Measurements from ENCODE around the gene CPD. TPM values are rescaled to one million over a fixed set of nuclear protein-coding genes. Genes with fewer than 3 reads are reported as not detected.

Gene CPD
- total and polyA plus RNA-seq, 2 of the 13 experiments (the other 11 are each of a cell fraction or from before 2014, with no cell fraction given) = 46.1 to 72.3 TPM

DNA sequence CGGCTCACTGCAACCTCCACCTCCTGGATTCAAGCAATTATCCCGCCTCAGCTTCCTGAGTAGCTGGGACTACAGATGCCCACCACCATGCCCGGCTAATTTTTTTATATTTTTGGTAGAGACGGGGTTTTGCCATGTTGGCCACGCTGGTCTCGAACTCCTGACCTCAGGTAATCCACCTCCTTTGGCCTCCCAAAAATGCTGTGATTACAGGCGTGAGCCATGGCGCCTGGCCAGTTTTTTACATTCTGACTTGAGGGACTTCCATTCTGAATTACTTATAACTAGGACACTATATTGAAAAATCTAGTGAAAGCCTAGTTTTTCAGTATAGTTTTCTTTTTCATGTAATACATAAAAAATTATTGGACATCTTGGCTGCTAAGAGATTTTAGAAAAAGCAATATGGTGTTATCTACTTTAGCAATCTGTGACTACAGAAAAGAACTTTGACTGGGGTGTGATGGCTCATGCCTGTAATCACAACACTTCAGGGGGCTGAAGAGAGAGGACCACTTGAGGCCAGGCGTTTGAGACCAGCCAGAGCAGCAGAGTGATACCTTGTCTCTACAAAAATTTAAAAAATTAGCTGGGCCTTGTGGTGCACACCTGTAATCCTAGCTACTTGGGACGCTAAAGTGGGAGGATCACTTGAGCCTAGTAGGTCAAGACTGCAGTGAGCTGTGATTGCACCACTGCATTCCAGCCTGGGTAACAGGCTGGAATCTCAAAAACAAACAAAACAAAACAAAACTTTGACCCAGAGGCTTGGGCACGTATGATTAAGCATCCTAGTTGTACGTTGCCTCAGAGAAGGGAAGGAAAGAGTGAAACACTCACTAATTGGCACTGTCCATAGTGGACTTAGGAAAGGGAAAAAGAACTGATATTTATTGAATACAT, 71.6 kb downstream of the CPD start (continued):
- TF ChIP-seq, protein P1, sequence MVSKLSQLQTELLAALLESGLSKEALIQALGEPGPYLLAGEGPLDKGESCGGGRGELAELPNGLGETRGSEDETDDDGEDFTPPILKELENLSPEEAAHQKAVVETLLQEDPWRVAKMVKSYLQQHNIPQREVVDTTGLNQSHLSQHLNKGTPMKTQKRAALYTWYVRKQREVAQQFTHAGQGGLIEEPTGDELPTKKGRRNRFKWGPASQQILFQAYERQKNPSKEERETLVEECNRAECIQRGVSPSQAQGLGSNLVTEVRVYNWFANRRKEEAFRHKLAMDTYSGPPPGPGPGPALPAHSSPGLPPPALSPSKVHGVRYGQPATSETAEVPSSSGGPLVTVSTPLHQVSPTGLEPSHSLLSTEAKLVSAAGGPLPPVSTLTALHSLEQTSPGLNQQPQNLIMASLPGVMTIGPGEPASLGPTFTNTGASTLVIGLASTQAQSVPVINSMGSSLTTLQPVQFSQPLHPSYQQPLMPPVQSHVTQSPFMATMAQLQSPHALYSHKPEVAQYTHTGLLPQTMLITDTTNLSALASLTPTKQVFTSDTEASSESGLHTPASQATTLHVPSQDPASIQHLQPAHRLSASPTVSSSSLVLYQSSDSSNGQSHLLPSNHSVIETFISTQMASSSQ (IDR thresholded peaks at IDR 0.05; ENCODE audit: low read depth) = 0 out of 2 replicates have a peak, but pooled peaks have one; percentile 21
- TF ChIP-seq, protein P1 (CRISPR knock-in tag; IDR thresholded peaks at IDR 0.05; ENCODE audit: borderline replicate concordance) = peak; percentile 47; the same call in 1 of the 2 replicates
- TF ChIP-seq ZNF124 (CRISPR knock-in tag; IDR thresholded peaks at IDR 0.05) = peak; percentile 87
- TF ChIP-seq, protein P2, sequence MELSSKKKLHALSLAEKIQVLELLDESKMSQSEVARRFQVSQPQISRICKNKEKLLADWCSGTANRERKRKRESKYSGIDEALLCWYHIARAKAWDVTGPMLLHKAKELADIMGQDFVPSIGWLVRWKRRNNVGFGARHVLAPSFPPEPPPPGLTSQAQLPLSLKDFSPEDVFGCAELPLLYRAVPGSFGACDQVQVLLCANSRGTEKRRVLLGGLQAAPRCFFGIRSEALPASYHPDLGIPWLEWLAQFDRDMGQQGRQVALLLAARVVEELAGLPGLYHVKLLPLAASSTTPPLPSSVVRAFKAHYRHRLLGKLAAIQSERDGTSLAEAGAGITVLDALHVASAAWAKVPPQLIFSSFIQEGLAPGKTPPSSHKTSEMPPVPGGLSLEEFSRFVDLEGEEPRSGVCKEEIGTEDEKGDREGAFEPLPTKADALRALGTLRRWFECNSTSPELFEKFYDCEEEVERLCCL (CRISPR knock-in tag; IDR thresholded peaks at IDR 0.05; ENCODE audit: borderline replicate concordance) = no peak
- TF ChIP-seq, protein P3, sequence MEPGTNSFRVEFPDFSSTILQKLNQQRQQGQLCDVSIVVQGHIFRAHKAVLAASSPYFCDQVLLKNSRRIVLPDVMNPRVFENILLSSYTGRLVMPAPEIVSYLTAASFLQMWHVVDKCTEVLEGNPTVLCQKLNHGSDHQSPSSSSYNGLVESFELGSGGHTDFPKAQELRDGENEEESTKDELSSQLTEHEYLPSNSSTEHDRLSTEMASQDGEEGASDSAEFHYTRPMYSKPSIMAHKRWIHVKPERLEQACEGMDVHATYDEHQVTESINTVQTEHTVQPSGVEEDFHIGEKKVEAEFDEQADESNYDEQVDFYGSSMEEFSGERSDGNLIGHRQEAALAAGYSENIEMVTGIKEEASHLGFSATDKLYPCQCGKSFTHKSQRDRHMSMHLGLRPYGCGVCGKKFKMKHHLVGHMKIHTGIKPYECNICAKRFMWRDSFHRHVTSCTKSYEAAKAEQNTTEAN (CRISPR knock-in tag; conservative IDR thresholded peaks at IDR 0.05) = peak; percentile 63; the same call in 1 of the 2 replicates
- TF ChIP-seq, protein P4, sequence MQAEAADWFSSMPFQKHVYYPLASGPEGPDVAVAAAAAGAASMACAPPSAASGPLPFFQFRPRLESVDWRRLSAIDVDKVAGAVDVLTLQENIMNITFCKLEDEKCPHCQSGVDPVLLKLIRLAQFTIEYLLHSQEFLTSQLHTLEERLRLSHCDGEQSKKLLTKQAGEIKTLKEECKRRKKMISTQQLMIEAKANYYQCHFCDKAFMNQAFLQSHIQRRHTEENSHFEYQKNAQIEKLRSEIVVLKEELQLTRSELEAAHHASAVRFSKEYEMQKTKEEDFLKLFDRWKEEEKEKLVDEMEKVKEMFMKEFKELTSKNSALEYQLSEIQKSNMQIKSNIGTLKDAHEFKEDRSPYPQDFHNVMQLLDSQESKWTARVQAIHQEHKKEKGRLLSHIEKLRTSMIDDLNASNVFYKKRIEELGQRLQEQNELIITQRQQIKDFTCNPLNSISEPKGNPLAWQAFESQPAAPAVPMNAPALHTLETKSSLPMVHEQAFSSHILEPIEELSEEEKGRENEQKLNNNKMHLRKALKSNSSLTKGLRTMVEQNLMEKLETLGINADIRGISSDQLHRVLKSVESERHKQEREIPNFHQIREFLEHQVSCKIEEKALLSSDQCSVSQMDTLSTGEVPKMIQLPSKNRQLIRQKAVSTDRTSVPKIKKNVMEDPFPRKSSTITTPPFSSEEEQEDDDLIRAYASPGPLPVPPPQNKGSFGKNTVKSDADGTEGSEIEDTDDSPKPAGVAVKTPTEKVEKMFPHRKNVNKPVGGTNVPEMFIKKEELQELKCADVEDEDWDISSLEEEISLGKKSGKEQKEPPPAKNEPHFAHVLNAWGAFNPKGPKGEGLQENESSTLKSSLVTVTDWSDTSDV (CRISPR knock-in tag; IDR thresholded peaks at IDR 0.05) = no peak
- no peak for TF ChIP-seq RFXANK (CRISPR knock-in tag; IDR thresholded peaks at IDR 0.05)
- peak; percentile 68; the same call in 1 of the 2 replicates for TF ChIP-seq ZNF878 (CRISPR knock-in tag; IDR thresholded peaks at IDR 0.05)
- TF ChIP-seq ZNF3 (CRISPR knock-in tag; IDR thresholded peaks at IDR 0.05) = peak; percentile 74
- TF ChIP-seq ZMYM3 (CRISPR knock-in tag; IDR thresholded peaks at IDR 0.05) = peak; percentile 85
- no peak for TF ChIP-seq MED13 (CRISPR knock-in tag; IDR thresholded peaks at IDR 0.05)
- no peak for TF ChIP-seq EED (CRISPR knock-in tag; IDR thresholded peaks at IDR 0.05)
- TF ChIP-seq MED1 (CRISPR knock-in tag; IDR thresholded peaks at IDR 0.05) = peak; percentile 89
- TF ChIP-seq, protein P5, sequence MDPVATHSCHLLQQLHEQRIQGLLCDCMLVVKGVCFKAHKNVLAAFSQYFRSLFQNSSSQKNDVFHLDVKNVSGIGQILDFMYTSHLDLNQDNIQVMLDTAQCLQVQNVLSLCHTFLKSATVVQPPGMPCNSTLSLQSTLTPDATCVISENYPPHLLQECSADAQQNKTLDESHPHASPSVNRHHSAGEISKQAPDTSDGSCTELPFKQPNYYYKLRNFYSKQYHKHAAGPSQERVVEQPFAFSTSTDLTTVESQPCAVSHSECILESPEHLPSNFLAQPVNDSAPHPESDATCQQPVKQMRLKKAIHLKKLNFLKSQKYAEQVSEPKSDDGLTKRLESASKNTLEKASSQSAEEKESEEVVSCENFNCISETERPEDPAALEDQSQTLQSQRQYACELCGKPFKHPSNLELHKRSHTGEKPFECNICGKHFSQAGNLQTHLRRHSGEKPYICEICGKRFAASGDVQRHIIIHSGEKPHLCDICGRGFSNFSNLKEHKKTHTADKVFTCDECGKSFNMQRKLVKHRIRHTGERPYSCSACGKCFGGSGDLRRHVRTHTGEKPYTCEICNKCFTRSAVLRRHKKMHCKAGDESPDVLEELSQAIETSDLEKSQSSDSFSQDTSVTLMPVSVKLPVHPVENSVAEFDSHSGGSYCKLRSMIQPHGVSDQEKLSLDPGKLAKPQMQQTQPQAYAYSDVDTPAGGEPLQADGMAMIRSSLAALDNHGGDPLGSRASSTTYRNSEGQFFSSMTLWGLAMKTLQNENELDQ (CRISPR knock-in tag; IDR thresholded peaks at IDR 0.05; ENCODE audit: borderline replicate concordance) = no peak
- 0 out of 2 replicates have a peak, but pooled peaks have one; percentile 40 for TF ChIP-seq TP53 (CRISPR knock-in tag; conservative IDR thresholded peaks at IDR 0.05)
- peak; percentile 83 for TF ChIP-seq IRF2 (CRISPR knock-in tag; IDR thresholded peaks at IDR 0.05)
- TF ChIP-seq ZNF556 (CRISPR knock-in tag; IDR thresholded peaks at IDR 0.05; ENCODE audit: borderline replicate concordance) = no peak
